GM19463 (cell line): ENCODE measurements around the gene C14orf132.
"Not testable (repeated sequence)": the region's sequence is repeated elsewhere in the genome, so short reads cannot be mapped to it uniquely, and the experiment has no call there.

Experiments
- ATAC-seq: cut with Tn5 transposase; IDR thresholded peaks from one replicate; pipeline ENCODE4 v1.9.1; 2021; ENCODE audit warnings: mild to moderate bottlenecking, moderate library complexity; ENCODE audit not compliant: unreplicated experiment

The C14orf132 gene

DNA sequence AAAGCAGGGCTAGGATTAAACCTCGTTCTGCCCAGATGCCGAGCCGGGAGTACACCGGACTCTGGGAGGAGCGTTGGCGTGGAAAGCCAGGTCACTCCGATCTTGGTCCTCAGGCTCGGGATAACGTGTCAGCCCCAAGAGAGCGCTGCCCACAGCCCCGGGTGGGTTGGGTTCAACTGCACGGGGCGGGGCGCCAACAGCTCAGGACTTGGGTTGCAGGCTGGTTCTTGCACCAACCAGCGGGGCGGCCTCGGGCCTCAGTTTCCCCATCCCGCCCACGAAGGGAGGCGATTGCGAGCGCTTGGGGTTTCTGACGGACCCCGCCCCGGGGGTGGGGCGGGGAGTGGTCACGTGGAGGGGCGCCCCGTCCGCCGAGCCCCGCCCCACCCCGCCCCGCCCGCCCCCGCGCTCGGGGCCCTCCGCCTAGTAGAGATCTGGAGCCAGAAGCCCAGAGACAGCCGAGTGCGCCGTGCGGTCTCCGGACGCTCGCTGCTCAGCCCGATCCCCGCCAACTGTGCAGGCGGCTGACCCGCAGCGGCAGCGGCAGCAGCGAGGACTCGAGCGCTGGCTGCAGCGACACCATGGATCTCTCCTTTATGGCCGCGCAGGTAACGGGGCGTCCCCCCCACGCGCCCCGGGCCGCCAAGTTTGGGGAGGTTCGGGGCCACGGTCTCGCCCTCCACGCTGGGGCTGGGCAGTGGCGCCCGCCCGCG lies at the start of gene C14orf132:
TSS of gene C14orf132 (plus strand) at position 443 of the 713 bp plus-strand sequence. CDS start at position 582, 139 bp downstream.
- peak; percentile 68 for ATAC-seq

DNA sequence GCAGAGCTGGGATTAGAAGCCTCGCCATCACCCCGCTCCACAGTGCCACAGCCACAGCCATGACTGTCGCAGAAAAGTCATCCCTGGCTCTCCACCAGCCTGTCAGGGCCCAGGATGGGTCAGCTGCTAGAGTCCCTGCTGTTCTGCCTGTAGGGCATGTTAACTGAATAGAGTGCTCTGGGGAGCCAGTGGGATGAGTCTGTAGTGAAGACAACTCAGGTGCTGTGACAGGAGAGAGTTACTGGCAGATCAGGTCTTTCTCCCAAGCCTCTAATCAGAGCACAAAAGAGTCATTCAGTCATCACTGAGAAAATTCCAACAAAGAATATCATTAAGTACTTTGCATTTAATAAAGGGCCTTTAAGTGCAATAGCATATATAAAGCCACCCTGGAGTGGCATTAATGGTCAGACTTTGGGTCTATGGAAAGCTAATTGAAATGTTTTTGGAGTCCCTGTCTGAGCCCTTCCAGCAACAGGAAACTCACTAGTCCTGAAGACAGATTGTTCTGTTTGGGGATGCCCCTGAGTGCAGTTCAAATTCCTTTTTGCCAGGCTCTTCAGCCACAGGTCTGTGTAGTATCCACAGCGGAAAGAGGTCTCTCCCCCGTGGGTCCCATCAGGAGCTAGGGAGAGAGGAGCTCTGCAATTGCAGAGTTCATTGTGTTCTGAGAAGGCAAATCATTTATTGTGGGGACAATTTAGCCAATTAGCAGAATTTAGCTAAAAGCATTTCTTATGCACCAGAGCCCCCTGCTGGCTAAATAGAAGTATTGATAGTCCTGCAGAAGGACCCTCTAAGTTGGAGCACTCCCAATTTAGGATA lies 45.2 kb upstream of the C14orf132 start:
- no peak for ATAC-seq

DNA sequence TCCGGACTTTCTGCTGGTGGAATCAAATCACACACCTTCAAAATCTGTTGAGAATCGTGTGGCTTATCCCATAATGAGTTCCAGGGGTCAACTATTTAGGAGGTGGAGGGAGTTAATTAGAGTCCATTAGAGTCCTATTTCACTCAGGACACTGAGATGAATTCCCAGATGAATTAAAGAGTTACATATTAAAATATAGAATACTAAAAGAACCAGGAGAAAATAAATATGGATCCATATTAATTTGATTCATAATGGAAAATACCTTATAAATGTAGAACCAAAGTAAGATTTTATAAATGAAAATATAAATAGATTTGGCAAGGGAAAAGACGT lies 44.6 kb upstream of the C14orf132 start:
- ATAC-seq, result no peak

DNA sequence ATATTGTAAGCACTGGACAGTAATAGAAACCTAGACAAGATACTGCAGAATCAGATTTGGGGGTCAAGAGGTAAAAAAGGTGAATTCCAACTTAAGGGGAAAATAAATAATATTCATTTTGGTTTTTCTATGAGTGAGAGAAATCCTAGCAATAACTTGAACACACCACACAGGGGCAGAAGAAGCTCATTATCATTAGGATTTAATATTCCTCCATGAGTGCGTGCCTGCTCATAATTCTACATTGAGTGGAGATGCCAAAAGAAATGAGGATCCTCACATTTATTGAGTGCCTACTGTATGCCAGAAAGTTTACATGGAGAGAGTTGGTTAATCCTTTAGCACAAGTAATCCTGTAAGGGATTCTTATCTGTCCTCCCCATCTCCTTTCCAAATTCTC lies 40.5 kb upstream of the C14orf132 start:
- no peak for ATAC-seq

DNA sequence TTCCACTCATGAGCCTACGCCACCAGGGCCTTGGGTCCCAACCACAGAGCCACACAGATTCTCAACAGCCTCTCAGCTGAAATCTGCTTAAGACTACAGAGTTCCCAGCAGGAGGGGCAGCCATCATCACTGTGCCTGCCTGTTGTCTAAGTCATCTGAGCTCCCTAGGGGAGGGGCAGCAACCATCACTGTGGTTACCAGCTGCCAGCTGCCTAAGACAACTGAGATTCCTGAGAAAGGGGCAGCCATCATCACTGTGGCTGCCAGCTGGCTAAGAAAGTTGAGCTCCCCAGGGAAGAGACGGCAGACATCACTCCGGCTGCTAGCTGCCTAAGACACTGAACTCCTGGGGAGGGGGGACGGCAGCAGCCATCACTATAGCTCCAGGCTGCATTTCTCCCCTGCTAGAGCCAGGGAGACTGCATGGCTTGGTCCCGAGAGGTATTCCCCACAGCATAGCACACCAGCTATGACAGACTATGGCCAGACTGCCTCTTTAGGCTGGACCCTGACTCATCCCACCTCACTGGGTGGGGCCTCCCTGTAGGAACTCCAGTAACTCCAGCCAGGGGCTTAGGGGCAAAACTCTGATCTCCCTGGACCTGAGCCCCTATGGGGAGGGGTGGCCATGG lies 37.2 kb upstream of the C14orf132 start:
- no peak for ATAC-seq

DNA sequence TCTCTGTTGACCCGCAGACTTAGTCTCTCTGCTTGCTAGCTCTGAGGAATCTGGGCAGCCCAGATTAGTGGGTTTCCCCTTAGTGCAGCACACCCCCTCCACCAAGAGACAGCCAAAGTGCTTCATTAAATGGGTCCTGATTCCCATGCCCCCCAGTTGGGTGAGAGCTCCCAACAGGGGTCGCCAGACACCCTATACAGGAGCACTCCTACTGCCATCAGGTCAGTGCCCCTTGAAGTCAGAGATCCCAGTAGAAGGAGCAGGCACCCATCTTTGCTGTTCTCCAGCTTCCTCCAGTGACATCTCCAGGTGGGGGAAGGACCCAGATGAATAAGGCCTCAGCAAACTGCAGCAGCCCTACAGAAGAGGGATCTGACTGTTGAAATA lies 36.7 kb upstream of the C14orf132 start:
- ATAC-seq, result no peak

DNA sequence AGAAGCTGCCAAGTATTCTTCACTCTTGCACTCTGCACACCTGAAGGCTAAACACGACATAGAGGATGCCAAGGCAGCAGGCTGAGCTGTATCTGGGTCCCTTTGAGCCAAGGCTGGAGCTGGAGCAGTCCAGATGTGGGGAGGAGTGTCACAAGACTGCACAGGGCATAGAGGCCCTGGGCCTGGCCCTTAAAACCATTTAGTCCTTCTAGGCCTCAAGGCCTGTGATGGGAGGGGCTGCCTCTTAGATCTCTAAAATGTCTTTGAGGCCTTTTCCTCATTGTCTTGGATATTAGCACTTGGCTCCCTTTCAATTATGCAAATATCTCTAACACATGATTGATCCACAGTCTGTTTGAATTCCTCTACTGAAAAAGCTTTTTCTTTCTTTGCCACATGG lies 28.0 kb upstream of the C14orf132 start:
- ATAC-seq, result no peak

DNA sequence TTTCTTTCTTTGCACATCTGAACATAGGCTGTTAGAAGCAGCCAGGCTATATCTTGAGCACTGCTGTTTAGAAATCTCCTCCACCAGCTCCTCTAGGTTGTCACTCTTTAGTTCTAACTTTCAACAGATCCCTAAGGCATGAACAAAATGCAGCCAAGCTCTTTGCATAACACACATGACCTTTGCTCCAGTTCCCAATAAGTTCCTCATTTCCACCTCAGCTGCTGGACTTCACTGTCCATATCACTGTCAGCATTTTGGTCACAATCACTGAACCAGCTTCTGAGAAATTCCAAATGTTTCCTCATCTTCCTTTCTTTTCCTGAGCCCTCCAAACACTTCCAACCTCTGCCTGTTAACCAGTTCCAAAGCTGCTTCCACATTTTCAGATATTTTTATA lies 27.6 kb upstream of the C14orf132 start:
- ATAC-seq, result no peak

DNA sequence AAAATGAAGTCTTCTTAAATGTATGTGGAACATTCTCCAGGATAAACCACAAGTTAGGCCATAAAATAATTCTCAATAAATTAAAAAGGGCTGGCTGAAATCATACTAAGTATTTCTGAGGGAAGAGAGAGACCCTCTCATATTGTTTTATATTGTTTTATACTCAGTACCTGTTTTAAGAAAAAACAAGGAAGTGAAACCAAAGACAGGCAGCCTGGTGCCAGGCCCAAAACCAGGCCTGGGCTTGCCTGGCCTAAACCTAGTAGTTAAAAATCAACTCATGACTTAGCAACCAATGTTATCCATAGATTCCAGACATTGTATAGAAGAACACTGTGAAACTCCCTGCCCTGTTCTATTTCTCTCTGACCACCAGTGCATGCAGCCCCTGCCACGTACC lies 26.4 kb upstream of the C14orf132 start:
- not testable (repeated sequence) for ATAC-seq

DNA sequence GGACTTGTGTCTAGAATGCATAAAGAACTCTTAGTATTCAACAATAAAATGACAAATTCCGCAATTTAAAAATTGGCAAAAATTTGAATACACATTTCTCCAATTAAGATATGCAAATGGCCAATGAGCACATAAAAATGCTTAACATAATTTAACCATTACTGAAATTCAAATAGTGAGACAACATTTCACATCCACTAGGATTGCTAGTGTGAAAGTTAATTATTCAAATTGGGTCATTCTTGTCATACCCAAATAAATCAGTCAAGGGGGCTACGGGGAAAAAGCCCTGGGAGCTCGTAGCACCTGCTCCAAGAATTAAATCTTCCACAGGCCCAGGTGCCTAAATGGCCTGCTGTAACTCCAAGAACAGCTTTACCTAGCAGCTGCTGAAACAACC lies 25.0 kb upstream of the C14orf132 start:
- no peak for ATAC-seq

DNA sequence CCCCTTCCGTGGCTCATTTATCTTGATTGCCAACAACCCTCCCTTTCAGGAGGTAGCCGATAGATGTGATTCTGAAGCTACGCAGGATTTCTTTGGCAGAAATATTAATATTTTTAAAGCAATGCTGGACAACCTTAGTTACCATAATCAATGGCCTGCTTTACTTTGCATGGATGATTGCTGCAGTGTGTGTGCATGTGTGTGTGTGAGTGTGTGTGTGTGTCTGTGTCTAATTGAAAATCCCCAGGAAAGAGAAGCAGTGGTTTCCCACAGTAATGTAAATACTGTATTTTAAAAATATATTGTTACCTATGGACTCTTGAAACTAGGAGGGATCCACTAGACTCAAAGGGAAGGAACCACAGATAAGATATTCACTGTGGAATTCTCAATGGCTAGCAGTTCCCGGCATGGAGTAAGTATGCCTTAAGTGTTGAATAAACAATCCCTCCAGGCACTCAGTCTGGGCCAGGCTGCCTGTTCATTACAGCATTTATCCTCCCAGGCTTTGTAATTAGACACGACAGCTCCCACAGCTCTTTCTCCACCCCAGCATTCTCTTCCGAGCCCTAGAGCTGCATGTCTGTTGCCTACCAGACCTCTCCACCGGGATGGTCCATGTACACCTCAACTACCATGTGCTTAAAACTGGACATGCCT lies 22.5 kb upstream of the C14orf132 start:
- no peak for ATAC-seq

DNA sequence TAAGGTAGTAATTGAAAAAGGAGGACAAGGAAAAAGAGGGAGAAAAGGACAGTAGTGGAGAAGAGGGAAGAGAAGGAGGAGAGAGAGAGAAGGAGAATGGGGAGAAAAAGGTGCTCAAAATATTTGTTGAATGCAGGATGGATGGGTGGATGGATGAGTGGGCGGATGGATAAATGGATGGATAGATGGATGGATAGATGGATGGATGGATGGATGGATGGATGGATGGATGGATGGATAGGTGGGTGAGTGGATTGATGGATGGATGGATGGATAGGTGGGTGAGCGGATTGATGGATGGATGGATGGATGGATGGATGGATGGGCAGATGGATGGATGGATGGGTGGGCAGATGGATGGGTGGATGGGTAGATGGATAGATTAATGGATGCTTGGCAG lies 21.3 kb upstream of the C14orf132 start:
- no peak for ATAC-seq

DNA sequence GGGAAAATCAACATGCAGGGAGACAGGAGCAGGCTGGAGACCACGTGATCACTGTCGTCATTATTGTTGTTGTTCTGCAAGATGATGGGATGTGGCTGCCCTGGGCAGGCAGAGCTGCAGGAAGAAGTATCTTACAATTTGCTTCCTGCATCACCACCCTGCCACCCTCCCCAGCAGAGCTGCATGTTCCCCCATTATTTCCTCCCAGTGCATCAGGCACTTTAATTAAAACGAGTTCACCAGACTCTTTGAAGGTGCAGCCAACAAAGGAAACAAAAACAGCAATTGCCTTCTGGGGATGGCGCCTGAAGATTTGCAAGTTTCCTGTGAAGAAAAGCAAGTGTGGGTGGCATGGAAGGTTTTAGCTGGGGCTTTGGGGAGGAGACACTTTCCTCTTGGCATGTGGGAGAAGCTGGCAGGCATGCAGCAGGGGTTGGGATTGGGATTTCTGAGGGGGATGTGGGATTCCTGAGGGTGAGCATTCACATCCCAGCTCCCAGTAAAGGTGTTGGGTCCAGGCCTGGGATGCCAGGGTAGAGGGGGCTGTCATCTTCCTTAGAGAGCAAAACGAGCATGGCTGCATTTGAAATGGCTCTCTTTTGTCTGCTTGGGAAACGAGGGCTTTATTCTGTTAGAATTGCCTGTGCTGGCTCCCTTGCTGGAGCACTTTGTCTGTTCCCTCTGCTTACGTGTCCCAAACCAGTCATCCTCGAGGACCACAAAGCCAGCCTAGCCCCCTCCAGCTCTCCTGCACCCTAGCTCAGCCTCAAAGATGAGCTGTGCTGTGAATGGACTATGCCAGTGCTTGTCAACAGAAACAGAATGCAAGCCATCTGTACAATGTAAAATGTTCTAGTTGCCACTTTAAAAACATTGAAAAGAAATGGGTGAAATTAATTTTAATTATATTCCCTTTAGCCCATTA lies 11.5 kb upstream of the C14orf132 start:
- no peak for ATAC-seq

DNA sequence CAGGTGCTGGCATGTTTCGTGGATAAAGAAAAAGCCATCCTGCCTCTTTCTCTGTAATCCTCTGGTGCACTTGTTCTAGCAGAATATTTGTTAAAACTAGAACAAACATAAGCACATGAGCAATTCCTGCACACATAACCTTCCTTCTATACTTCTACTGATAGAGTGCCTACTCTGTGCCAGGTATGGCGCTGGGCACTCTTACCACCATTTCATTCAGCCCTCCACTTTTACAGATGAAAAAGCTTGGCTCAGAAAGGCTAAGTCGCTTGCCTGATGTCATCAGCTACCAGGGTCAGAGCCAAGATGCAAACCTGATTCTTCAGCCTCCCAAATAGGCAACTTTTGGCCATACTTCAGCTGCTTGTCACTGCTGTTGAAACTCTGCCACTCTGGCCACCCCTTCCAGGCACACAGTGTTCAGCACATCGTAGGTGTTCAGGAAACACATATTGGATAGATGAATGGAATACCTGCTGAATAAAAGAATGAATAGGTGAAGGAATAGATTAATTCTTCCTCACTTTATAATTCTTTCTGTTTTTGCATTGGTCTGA lies 10.0 kb upstream of the C14orf132 start:
- no peak for ATAC-seq

DNA sequence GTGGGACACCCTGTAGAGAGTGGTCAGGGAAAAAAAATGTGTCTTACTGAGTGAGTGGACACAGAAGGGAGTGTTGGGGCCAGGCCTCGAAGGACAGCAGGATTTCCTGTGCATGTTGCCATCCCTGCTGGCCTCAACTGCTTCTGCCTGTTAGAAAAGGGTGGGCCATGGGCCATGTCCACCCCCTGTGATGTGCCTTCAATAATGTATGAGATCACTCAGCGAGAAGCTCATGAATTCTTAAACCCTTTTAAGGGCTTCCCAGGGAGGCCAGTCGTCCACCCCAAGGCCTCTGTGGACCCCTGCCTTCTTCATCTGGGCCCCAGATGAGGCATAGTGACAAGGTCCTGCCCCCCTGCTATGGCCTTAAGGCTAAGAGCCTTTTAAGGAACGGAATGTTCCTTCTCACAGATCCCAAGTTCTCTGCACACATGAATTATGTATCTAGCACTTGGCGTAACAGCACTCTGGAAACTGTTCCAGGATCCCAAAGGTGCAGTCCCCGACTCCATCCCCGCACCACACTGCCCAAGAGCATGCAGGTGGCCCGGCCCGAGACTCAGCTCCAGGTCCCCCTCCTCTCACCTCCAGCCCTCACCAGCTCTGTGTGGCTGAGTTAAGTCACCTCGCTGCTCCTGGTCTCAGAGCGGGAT lies 8.9 kb upstream of the C14orf132 start:
- ATAC-seq, result no peak

DNA sequence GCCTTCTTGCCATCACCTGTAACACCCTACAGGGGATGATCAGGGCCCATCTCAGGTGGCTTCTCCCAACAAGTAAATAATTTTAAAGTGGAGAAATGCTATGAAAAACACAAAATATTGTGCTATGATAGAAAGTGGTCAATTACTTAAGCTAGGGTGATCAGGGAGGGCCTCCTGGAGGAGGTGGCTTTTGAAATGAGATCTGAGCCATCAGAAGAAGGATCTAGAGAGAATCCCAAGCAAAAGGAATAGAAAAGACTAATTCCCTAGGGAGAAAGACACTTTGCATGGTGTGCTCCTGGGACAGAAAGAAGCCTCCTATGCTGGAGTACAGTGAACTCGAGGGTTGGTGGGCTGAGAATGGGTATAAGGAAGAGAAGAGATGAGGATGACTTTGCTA lies 7.5 kb upstream of the C14orf132 start:
- no peak for ATAC-seq

DNA sequence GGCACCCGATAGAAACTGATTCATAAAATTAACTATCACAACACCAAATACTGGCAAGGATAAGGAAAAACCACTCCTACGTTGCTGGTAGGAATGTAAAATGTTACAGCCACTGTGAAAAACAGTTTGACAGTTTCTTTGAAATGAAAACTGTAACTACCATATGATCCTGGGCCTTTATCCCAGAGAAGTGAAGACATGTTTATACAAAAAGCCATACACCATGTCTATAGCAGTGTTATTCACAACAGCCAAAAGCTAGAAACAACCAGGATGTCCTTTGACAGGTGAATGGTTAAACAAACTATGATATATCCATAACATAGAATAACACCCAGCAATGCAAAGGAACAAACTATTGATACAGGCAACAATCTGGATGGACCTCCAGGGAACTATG lies 3.7 kb upstream of the C14orf132 start:
- ATAC-seq, result no peak

DNA sequence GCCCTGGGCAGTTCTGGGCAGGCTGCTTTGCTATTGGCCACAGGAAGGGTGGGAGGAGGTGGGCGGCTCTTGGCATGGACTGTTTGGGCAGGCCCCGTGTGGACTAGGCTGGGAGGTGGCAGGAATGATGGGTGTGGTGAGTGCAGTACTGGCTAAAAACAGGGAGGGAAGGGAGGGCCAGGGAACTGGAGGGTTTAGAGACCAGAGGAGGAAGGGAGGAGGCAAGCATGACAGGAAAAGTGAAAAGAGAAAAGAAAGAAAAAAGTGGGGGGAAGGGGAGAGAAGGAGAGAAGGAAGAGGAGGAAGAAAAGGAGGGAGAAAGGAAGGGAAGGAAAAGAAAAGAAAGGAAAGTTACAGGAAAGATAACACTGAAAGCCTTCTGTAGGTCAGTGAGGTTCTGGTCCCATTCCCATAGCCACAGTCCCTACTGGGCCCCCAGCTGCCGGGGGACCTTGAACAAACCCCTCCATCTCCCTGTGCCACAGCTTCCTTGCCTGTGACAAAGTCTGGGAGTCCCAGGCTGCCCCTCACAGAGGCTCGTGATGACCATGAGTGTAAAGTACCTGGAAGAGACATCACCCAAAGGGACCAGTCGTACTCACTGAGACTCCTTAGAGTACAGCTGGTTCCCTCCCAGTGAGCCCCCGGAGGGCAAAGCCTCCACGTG lies 1.1 kb upstream of the C14orf132 start:
- ATAC-seq, result no peak

DNA sequence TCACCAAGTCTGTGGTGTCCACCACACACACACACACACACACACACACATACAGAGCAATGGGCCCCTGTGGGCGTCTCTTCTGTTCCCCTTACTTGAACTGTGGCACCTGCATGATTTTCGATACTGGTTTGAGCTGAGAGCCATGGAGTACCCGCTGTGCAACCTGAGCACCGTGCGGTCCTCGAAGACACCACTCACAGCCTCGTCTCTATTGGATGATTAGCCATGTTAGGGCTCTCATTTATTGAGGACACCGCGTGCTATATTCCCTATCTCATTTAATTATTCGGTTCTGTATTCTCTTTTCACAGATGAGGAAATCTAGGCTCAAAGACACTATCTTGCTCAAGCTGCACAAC lies 623 bp upstream of the C14orf132 start:
- ATAC-seq, result no peak
